CD8-positive, alpha-beta memory T cell (primary cell): ENCODE results near the gene LRP8. TPM values are rescaled to one million over a fixed set of nuclear protein-coding genes. Genes with fewer than 3 reads are reported as not detected.
A peak's percentile ranks its signal among the peaks of the same experiment; 100 is the strongest.

Experiments used
- CTCF ChIA-PET: fragments of 350-600 bp; sonication (Branson Sonifier 250); formaldehyde crosslinking; loops from one replicate; lab custom pipeline; 2021; ENCODE audit warnings: antibody characterized with exemption; lab: Charles Lee
- POLR2A ChIA-PET: fragments of 350-600 bp; sonication (Branson Sonifier 250); formaldehyde crosslinking; loops from one replicate; lab custom pipeline; 2021; ENCODE audit warnings: antibody characterized with exemption; lab: Charles Lee
- DNase-seq, 5 donors: peaks; one replicate each; pipeline versions ENCODE4 v3.0.0 to v3.0.0-alpha.2; 2020 to 2022; ENCODE audit warnings: mixed read lengths in 1 of 5
- H3K27ac ChIP-seq: one replicate; pipeline ENCODE4 v1.7.0; 2013; ENCODE audit warnings: low read depth, mild to moderate bottlenecking, low read length, moderate library complexity
- H3K27me3 ChIP-seq: 2 replicates; pipeline ENCODE4 v1.7.0; 2013; ENCODE audit warnings: low read length, mild to moderate bottlenecking; ENCODE audit not compliant: insufficient read depth, poor library complexity, severe bottlenecking
- H3K36me3 ChIP-seq: 2 replicates; pipeline ENCODE4 v1.7.0; 2013; ENCODE audit warnings: mild to moderate bottlenecking, low read length, moderate library complexity; ENCODE audit not compliant: insufficient read depth
- H3K4me1 ChIP-seq: 2 replicates; pipeline ENCODE4 v1.7.0; 2013; ENCODE audit warnings: mild to moderate bottlenecking, low read length, moderate library complexity; ENCODE audit not compliant: insufficient read depth
- H3K4me3 ChIP-seq: 2 replicates; pipeline ENCODE4 v1.7.0; 2013; ENCODE audit warnings: mild to moderate bottlenecking, low read length
- H3K9me3 ChIP-seq: 2 replicates; pipeline ENCODE4 v1.7.0; 2013; ENCODE audit warnings: mild to moderate bottlenecking, low read length
- H3K27ac Mint-ChIP-seq, 8 donors: one replicate each; pipeline ENCODE4 v1.8.0; 2020 to 2021; ENCODE audit warnings: mixed read lengths in 8 of 8, mild to moderate bottlenecking in 6 of 8, inconsistent platforms in 3 of 8, moderate library complexity in 3 of 8
- H3K27me3 Mint-ChIP-seq, 2 donors: one replicate each; pipeline ENCODE4 v1.8.0; 2020 to 2021; ENCODE audit warnings: mixed read lengths in 2 of 2, mild to moderate bottlenecking in 1 of 2, moderate library complexity in 1 of 2
- H3K36me3 Mint-ChIP-seq, 3 donors: one replicate each; pipeline ENCODE4 v1.8.0; 2020 to 2021; ENCODE audit warnings: mixed read lengths in 3 of 3, inconsistent platforms in 1 of 3, mild to moderate bottlenecking in 1 of 3
- H3K4me1 Mint-ChIP-seq, 3 donors: one replicate each; pipeline ENCODE4 v1.8.0; 2020 to 2021; ENCODE audit warnings: mixed read lengths in 3 of 3, inconsistent platforms in 1 of 3, mild to moderate bottlenecking in 1 of 3
- H3K4me3 Mint-ChIP-seq, 7 donors: one replicate each; pipeline ENCODE4 v1.8.0; 2020 to 2021; ENCODE audit warnings: mixed read lengths in 7 of 7, mild to moderate bottlenecking in 6 of 7, moderate library complexity in 4 of 7, inconsistent platforms in 2 of 7
- H3K9me3 Mint-ChIP-seq, 5 donors: one replicate each; pipeline ENCODE4 v1.8.0; 2020 to 2022; ENCODE audit warnings: mixed read lengths in 5 of 5, mild to moderate bottlenecking in 3 of 5, moderate library complexity in 2 of 5, inconsistent platforms in 1 of 5
- polyA plus RNA-seq: library from polyadenylated mRNA; unstranded; fragments of 300-500 nt; fragmentation: Illumina TruSeq; gene quantifications from one replicate; pipeline ENCODE4 v1.2.3, GENCODE V29; 2021
- total RNA-seq, 2 experiments: library from RNA; stranded (reverse); gene quantifications; one replicate each; pipeline ENCODE4 v1.2.3, GENCODE V29; 2021

The LRP8 gene
- total and polyA plus RNA-seq, 3 experiments from 2014 or later: 2.7 to 49.7 (median 48.7) TPM

- H3K27me3 ChIP-seq: no peaks in the 10 kb centered on the region
- H3K4me3 ChIP-seq: no peak overlapping the region
- DNase-seq: no peak
- no peaks in the 10 kb centered on the region for H3K9me3 ChIP-seq
- peaks cover 0 to 69% (median 9%) of the 10 kb centered on the region in 3 donors for H3K36me3 Mint-ChIP-seq
- H3K9me3 Mint-ChIP-seq: no peaks in the 10 kb centered on the region
- ChIA-PET CTCF (no interaction called here), POLR2A (no interaction called here)
- no peaks in the 10 kb centered on the region for H3K27me3 Mint-ChIP-seq
- H3K27ac ChIP-seq: no peak overlapping the region
- no peak overlapping the region for H3K4me3 Mint-ChIP-seq
- H3K4me1 Mint-ChIP-seq: no peaks in the 10 kb centered on the region
- no peaks in the 10 kb centered on the region for H3K4me1 ChIP-seq
- no peak overlapping the region for H3K27ac Mint-ChIP-seq
- H3K36me3 ChIP-seq: peaks cover 16% of the 10 kb centered on the region
Observed at GRCh38 chr1:53258216-53258615, 69.7 kb downstream of the LRP8 start.

- H3K36me3 ChIP-seq: peaks cover 10% of the 10 kb centered on the region
- DNase-seq: no peak
- no peaks in the 10 kb centered on the region for H3K9me3 ChIP-seq
- Mint-ChIP-seq H3K36me3 (peaks cover 0 to 65% (median 9%) of the 10 kb centered on the region in 3 donors), H3K4me1 (no peaks in the 10 kb centered on the region), H3K4me3 (no peak overlapping the region), H3K9me3 (no peaks in the 10 kb centered on the region), H3K27me3 (no peaks in the 10 kb centered on the region), H3K27ac (peak overlapping the region in 1 of 8 donors; percentile 41)
- H3K4me1 ChIP-seq: no peaks in the 10 kb centered on the region
- H3K27ac ChIP-seq: no peak overlapping the region
- CTCF ChIA-PET: no interaction called here
- H3K4me3 ChIP-seq: no peak overlapping the region
- no peaks in the 10 kb centered on the region for H3K27me3 ChIP-seq
- POLR2A ChIA-PET: no interaction called here
Observed at GRCh38 chr1:53257454-53258081, 70.3 kb downstream of the LRP8 start.

- H3K9me3 ChIP-seq: no peaks in the 10 kb centered on the region
- POLR2A ChIA-PET: no interaction called here
- no peak overlapping the region for H3K4me3 Mint-ChIP-seq
- peaks cover 0 to 61% (median 9%) of the 10 kb centered on the region in 3 donors for H3K36me3 Mint-ChIP-seq
- no peak overlapping the region for H3K27ac ChIP-seq
- no peak for DNase-seq
- H3K36me3 ChIP-seq: peaks cover 8% of the 10 kb centered on the region
- CTCF ChIA-PET: no interaction called here
- no peak overlapping the region for H3K4me3 ChIP-seq
- H3K4me1 ChIP-seq: no peaks in the 10 kb centered on the region
- no peaks in the 10 kb centered on the region for H3K27me3 ChIP-seq
- no peaks in the 10 kb centered on the region for H3K27me3 Mint-ChIP-seq
- no peaks in the 10 kb centered on the region for H3K9me3 Mint-ChIP-seq
- H3K27ac Mint-ChIP-seq: peak overlapping the region in 1 of 8 donors; percentile 41
- H3K4me1 Mint-ChIP-seq: no peaks in the 10 kb centered on the region
Observed at GRCh38 chr1:53256511-53257453, 71.1 kb downstream of the LRP8 start.

- Mint-ChIP-seq H3K4me3 (no peak overlapping the region), H3K27me3 (no peaks in the 10 kb centered on the region)
- peaks cover 2% of the 10 kb centered on the region for H3K36me3 ChIP-seq
Observed at GRCh38 chr1:53255031-53255430, 72.8 kb downstream of the LRP8 start.

GRCh38 chr1:53254011-53254640 is 73.7 kb downstream of the LRP8 start:
- no peak for DNase-seq
- Mint-ChIP-seq H3K4me1 (no peaks in the 10 kb centered on the region), H3K4me3 (no peak overlapping the region), H3K9me3 (no peaks in the 10 kb centered on the region), H3K27me3 (no peaks in the 10 kb centered on the region), H3K27ac (peak overlapping the region in 5 of 8 donors; percentile 26 to 58 (median 49)), H3K36me3 (peaks cover 0 to 56% (median 14%) of the 10 kb centered on the region in 3 donors)
- no peaks in the 10 kb centered on the region for H3K27me3 ChIP-seq
- no peak overlapping the region for H3K4me3 ChIP-seq
- POLR2A ChIA-PET: no interaction called here
- H3K9me3 ChIP-seq: no peaks in the 10 kb centered on the region
- CTCF ChIA-PET: no interaction called here
- no peak overlapping the region for H3K27ac ChIP-seq
- no peaks in the 10 kb centered on the region for H3K4me1 ChIP-seq
- no peaks in the 10 kb centered on the region for H3K36me3 ChIP-seq

More at GRCh38 chr1:53255031-53255430, 72.8 kb downstream of the LRP8 start:
- Mint-ChIP-seq H3K4me1 (no peaks in the 10 kb centered on the region), H3K27ac (no peak overlapping the region), H3K36me3 (peaks cover 0 to 56% (median 10%) of the 10 kb centered on the region in 3 donors), H3K9me3 (no peaks in the 10 kb centered on the region)
- Histone ChIP-seq H3K4me1 (no peaks in the 10 kb centered on the region), H3K4me3 (no peak overlapping the region), H3K9me3 (no peaks in the 10 kb centered on the region), H3K27ac (no peak overlapping the region), H3K27me3 (no peaks in the 10 kb centered on the region)
- ChIA-PET CTCF (no interaction called here), POLR2A (no interaction called here)
- no peak for DNase-seq

GRCh38 chr1:53250325-53250724 is 77.5 kb downstream of the LRP8 start:
- CTCF ChIA-PET: no interaction called here
- Mint-ChIP-seq H3K27me3 (no peaks in the 10 kb centered on the region), H3K9me3 (no peaks in the 10 kb centered on the region)

GRCh38 chr1:53249706-53250105 is 78.2 kb downstream of the LRP8 start:
- Histone ChIP-seq H3K4me1 (no peaks in the 10 kb centered on the region), H3K27me3 (no peaks in the 10 kb centered on the region), H3K27ac (no peak overlapping the region), H3K9me3 (no peaks in the 10 kb centered on the region), H3K36me3 (no peaks in the 10 kb centered on the region), H3K4me3 (no peak overlapping the region)
- Mint-ChIP-seq H3K27ac (no peak overlapping the region), H3K27me3 (no peaks in the 10 kb centered on the region), H3K4me1 (no peaks in the 10 kb centered on the region), H3K36me3 (peaks cover 0 to 29% (median 12%) of the 10 kb centered on the region in 3 donors), H3K4me3 (no peak overlapping the region), H3K9me3 (no peaks in the 10 kb centered on the region)
- DNase-seq: no peak
- POLR2A ChIA-PET: no interaction called here
- CTCF ChIA-PET: no interaction called here

More at GRCh38 chr1:53250325-53250724, 77.5 kb downstream of the LRP8 start:
- peak overlapping the region in 1 of 8 donors; percentile 43 for H3K27ac Mint-ChIP-seq
- Histone ChIP-seq H3K9me3 (no peaks in the 10 kb centered on the region), H3K4me1 (no peaks in the 10 kb centered on the region), H3K36me3 (no peaks in the 10 kb centered on the region), H3K27ac (no peak overlapping the region), H3K4me3 (no peak overlapping the region), H3K27me3 (no peaks in the 10 kb centered on the region)
- H3K4me3 Mint-ChIP-seq: no peak overlapping the region
- DNase-seq: no peak
- POLR2A ChIA-PET: no interaction called here
- H3K36me3 Mint-ChIP-seq: peaks cover 0 to 34% (median 12%) of the 10 kb centered on the region in 3 donors
- H3K4me1 Mint-ChIP-seq: no peaks in the 10 kb centered on the region
